Measurements from ENCODE around the gene KCNB1. TPM values are rescaled to one million over a fixed set of nuclear protein-coding genes. Genes with fewer than 3 reads are reported as not detected.
A peak's percentile ranks its signal among the peaks of the same experiment; 100 is the strongest.

KCNB1 gene
- total RNA-seq, 1 donor: under 0.01 TPM

DNA sequence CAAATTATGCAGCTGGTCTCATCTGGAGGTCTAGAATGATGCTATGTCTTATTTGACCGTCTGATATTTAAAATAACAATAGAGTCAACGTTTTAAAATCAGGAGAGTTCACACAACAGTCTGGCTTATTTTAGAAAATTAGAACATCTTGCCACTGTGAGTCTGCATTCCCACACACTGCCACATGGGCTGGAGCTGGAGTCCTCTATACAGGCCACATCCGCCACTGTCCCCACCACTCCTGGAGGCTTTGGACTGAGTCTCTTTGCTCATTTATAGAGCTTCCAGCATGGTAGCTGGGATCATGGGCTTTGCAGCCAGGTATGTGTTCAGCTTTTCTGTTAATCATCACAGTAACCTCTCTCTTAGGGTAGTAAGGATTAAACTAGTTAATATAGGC is 135.8 kb downstream of the KCNB1 start:
- H2AFZ ChIP-seq (ENCODE audit: low read length): no peak overlapping the region
- TF ChIP-seq, protein P1, sequence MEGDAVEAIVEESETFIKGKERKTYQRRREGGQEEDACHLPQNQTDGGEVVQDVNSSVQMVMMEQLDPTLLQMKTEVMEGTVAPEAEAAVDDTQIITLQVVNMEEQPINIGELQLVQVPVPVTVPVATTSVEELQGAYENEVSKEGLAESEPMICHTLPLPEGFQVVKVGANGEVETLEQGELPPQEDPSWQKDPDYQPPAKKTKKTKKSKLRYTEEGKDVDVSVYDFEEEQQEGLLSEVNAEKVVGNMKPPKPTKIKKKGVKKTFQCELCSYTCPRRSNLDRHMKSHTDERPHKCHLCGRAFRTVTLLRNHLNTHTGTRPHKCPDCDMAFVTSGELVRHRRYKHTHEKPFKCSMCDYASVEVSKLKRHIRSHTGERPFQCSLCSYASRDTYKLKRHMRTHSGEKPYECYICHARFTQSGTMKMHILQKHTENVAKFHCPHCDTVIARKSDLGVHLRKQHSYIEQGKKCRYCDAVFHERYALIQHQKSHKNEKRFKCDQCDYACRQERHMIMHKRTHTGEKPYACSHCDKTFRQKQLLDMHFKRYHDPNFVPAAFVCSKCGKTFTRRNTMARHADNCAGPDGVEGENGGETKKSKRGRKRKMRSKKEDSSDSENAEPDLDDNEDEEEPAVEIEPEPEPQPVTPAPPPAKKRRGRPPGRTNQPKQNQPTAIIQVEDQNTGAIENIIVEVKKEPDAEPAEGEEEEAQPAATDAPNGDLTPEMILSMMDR (IDR thresholded peaks at IDR 0.05; ENCODE audit: extremely low read depth, low read depth, low read length): no peak
- no peaks in the 10 kb centered on the region for H3K9me3 ChIP-seq (ENCODE audit: low read depth, low read length)
- H3K27me3 ChIP-seq (ENCODE audit: insufficient read depth, low read length): no peaks in the 10 kb centered on the region
- H3K36me3 ChIP-seq (ENCODE audit: insufficient read depth, low read length): no peaks in the 10 kb centered on the region
- H3K4me3 ChIP-seq (ENCODE audit: insufficient read depth, low read length): no peak overlapping the region
- no peaks in the 10 kb centered on the region for H3K79me2 ChIP-seq (ENCODE audit: insufficient read depth, low read length)
- H3K27ac ChIP-seq (ENCODE audit: low read depth, low read length): no peak overlapping the region
- H4K20me1 ChIP-seq (ENCODE audit: insufficient read depth, low read length): no peaks in the 10 kb centered on the region
- DNase-seq (ENCODE audit: insufficient read length, low spot score, missing footprints): no peak
- H3K4me1 ChIP-seq (ENCODE audit: insufficient read depth, low read length): peaks cover 16% of the 10 kb centered on the region
- no peak overlapping the region for H3K4me2 ChIP-seq (ENCODE audit: insufficient read depth, low read length)

DNA sequence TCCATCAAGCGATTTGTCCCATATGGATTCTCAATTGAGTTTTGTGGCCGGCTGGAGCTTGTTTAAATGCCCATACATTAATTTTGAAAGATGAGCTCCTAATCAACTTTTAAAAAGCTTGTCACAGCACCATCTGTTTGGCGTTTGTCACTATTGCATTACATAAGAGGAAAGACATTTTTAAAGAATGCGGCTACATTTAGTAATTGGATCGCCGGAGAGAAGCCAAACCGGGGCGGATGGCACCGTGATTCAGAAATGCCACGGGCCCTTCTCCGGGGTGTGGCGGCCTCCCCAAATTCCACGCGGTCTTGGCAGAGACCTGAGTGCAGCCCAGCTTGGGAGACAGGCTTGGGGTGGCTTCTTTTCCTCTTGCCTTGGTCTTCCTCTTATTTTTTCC is 136.9 kb downstream of the KCNB1 start:
- Histone ChIP-seq H4K20me1 (ENCODE audit: insufficient read depth, low read length) (no peaks in the 10 kb centered on the region), H3K4me2 (ENCODE audit: insufficient read depth, low read length) (peak overlapping the region; percentile 81), H2AFZ (ENCODE audit: low read length) (peak overlapping the region; percentile 53), H3K79me2 (ENCODE audit: insufficient read depth, low read length) (no peaks in the 10 kb centered on the region), H3K27ac (ENCODE audit: low read depth, low read length) (peak overlapping the region; percentile 86), H3K4me1 (ENCODE audit: insufficient read depth, low read length) (peaks cover 16% of the 10 kb centered on the region), H3K9me3 (ENCODE audit: low read depth, low read length) (no peaks in the 10 kb centered on the region), H3K36me3 (ENCODE audit: insufficient read depth, low read length) (no peaks in the 10 kb centered on the region), H3K27me3 (ENCODE audit: insufficient read depth, low read length) (no peaks in the 10 kb centered on the region), H3K4me3 (ENCODE audit: insufficient read depth, low read length) (peak overlapping the region; percentile 54)
- TF ChIP-seq, protein P1 (IDR thresholded peaks at IDR 0.05; ENCODE audit: extremely low read depth, low read depth, low read length): no peak
- DNase-seq (ENCODE audit: insufficient read length, low spot score, missing footprints): peak; percentile 65

DNA sequence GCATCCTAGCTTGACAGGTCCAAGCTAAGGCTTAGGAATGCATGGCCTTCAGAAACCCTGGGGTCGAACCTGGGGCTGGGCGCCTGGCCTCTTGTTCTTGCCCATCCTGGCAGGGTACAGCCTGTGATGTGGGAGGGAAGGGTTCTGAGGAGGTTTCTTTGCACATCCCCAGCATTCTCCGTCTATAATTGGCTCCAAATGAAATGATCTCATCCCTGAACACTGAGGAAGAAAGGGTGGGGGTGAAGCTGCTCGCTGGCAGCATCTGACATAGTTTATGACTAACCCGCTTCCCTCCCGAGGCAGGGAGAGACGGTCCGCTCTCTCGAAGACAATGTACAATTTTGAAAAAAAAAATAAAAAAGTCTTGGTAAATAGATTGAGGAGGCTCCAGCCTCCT is 137.5 kb downstream of the KCNB1 start:
- no peaks in the 10 kb centered on the region for H3K27me3 ChIP-seq (ENCODE audit: insufficient read depth, low read length)
- peak overlapping the region; percentile 61 for H2AFZ ChIP-seq (ENCODE audit: low read length)
- H3K4me2 ChIP-seq (ENCODE audit: insufficient read depth, low read length): peak overlapping the region; percentile 81
- TF ChIP-seq, protein P1 (IDR thresholded peaks at IDR 0.05; ENCODE audit: extremely low read depth, low read depth, low read length): no peak
- peak overlapping the region; percentile 54 for H3K4me3 ChIP-seq (ENCODE audit: insufficient read depth, low read length)
- H3K4me1 ChIP-seq (ENCODE audit: insufficient read depth, low read length): peaks cover 19% of the 10 kb centered on the region
- H3K79me2 ChIP-seq (ENCODE audit: insufficient read depth, low read length): no peaks in the 10 kb centered on the region
- no peaks in the 10 kb centered on the region for H4K20me1 ChIP-seq (ENCODE audit: insufficient read depth, low read length)
- H3K27ac ChIP-seq (ENCODE audit: low read depth, low read length): peak overlapping the region; percentile 86
- DNase-seq (ENCODE audit: insufficient read length, low spot score, missing footprints): peak; percentile 99
- no peaks in the 10 kb centered on the region for H3K9me3 ChIP-seq (ENCODE audit: low read depth, low read length)
- no peaks in the 10 kb centered on the region for H3K36me3 ChIP-seq (ENCODE audit: insufficient read depth, low read length)

DNA sequence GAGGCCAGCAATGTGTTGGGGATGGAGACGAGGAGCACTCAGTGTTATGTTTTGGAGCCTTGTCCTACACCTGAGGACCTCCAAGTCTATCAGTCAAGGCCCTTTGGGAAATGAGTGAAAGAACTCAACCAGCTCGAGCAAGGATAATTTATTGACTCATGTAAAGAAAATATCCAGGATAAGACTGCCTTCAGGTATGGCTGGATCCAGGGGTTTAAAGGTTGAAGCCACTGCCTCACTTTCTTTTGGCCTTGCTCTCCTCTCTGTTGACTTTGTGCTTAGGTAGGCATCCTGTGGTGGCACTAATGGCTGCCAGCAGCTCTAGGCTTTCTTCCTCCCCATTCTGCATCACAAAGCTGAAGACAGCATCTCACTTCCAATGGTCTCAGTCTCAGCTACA is 138.3 kb downstream of the KCNB1 start:
- H3K36me3 ChIP-seq (ENCODE audit: insufficient read depth, low read length): no peaks in the 10 kb centered on the region
- no peak overlapping the region for H3K4me3 ChIP-seq (ENCODE audit: insufficient read depth, low read length)
- DNase-seq (ENCODE audit: insufficient read length, low spot score, missing footprints): peak; percentile 36
- peaks cover 19% of the 10 kb centered on the region for H3K4me1 ChIP-seq (ENCODE audit: insufficient read depth, low read length)
- no peaks in the 10 kb centered on the region for H4K20me1 ChIP-seq (ENCODE audit: insufficient read depth, low read length)
- H3K9me3 ChIP-seq (ENCODE audit: low read depth, low read length): no peaks in the 10 kb centered on the region
- H3K27me3 ChIP-seq (ENCODE audit: insufficient read depth, low read length): no peaks in the 10 kb centered on the region
- TF ChIP-seq, protein P1 (IDR thresholded peaks at IDR 0.05; ENCODE audit: extremely low read depth, low read depth, low read length): no peak
- no peak overlapping the region for H3K27ac ChIP-seq (ENCODE audit: low read depth, low read length)
- no peak overlapping the region for H2AFZ ChIP-seq (ENCODE audit: low read length)
- no peaks in the 10 kb centered on the region for H3K79me2 ChIP-seq (ENCODE audit: insufficient read depth, low read length)
- no peak overlapping the region for H3K4me2 ChIP-seq (ENCODE audit: insufficient read depth, low read length)

Data from osteoblast (primary cell).